ENCODE measurements around the gene ZNF630. TPM values are rescaled to one million over a fixed set of nuclear protein-coding genes. Genes with fewer than 3 reads are reported as not detected.
A peak's percentile ranks its signal among the peaks of the same experiment; 100 is the strongest.

The ZNF630 gene
- total and polyA plus RNA-seq, 9 of the 15 experiments (the other 6 are each of a cell fraction or from before 2014, with no cell fraction given) = 0.06 to 1.1 (median 0.34) TPM

- Histone ChIP-seq H3K79me2 (ENCODE audit: control insufficient read depth, insufficient read depth, low read length) (no peaks in the 10 kb centered on the region), H3K4me1 (replicated peaks in 1 of 2; ENCODE audit: control insufficient read depth in 2 of 2, insufficient read depth in 2 of 2, low read length in 2 of 2) (no peaks in the 10 kb centered on the region), H3K9me3 (replicated peaks; ENCODE audit: control insufficient read depth, insufficient read depth, low read depth, low read length) (no peaks in the 10 kb centered on the region), H3K36me3 (ENCODE audit: control insufficient read depth, insufficient read depth, low read length) (no peaks in the 10 kb centered on the region), H2AFZ (ENCODE audit: low read depth, low read length) (peak overlapping the region; percentile 95), H3K4me2 (ENCODE audit: insufficient read depth, low read length) (peak overlapping the region; percentile 78), H3K9me1 (ENCODE audit: control insufficient read depth, insufficient read depth, low read length) (no peaks in the 10 kb centered on the region), H4K20me1 (replicated peaks; ENCODE audit: control insufficient read depth, insufficient read depth, low read length) (no peaks in the 10 kb centered on the region), H3K9ac (ENCODE audit: insufficient read depth in 1 of 2, low read depth in 2 of 2, low read length in 2 of 2) (peak overlapping the region; percentile 60 to 65; a peak in 3 of 4 replicates), H3K4me3 (peak overlapping the region; percentile 46), H3K27me3 (ENCODE audit: control insufficient read depth in 2 of 2, insufficient read depth in 2 of 2, low read length in 2 of 2) (no peaks in the 10 kb centered on the region), H3K27ac (ENCODE audit: extremely low read depth, low read depth, low read length) (peak overlapping the region; percentile 76; the same call in 2 of the 3 replicates)
- WGBS (ENCODE audit: insufficient coverage, low coverage, missing lambda C conversion rate) = 29% methylated on average over 23 of the region's 30 CpGs
- DNase-seq (ENCODE audit: extremely low read depth in 1 of 4, low spot score in 3 of 4) = peak; percentile 25 to 52 (median 34)
- POLR2A ChIA-PET = interaction anchor here (0.6 kb wide), 1 partner anchor 1716 kb away, joined by 3 read pairs; no protein-coding TSS in a partner anchor
- in situ Hi-C loops (cut with MboI) (loop anchor here (10.0 kb wide), 1 partner anchor 196 kb away; no protein-coding TSS in a partner anchor), intact Hi-C loops (cut with micrococcal nuclease) (no loop called here)
- peak; percentile 78 for ATAC-seq
- no peak for FAIRE-seq
- no TSS peak for BruUV-seq (replicated peaks)
- CTCF ChIA-PET (ENCODE audit: low intra/inter-chr PET ratio) = no interaction called here
- no peak for TF ChIP-seq E2F6 (IDR thresholded peaks at IDR 0.05; ENCODE audit: borderline replicate concordance in 1 of 2, extremely low read depth in 1 of 2, insufficient read depth in 1 of 2, insufficient read length in 1 of 2, low read depth in 1 of 2, low read length in 1 of 2, poor library complexity in 1 of 2, severe bottlenecking in 1 of 2)
- no peak for TF ChIP-seq FUS (optimal IDR thresholded peaks at IDR 0.05; ENCODE audit: low read depth, low read length)
- peak; percentile 61 for TF ChIP-seq TOE1 (IDR thresholded peaks at IDR 0.05; ENCODE audit: borderline replicate concordance)
- no peak for TF ChIP-seq TOE1 (CRISPR knock-in tag; IDR thresholded peaks at IDR 0.05; ENCODE audit: borderline replicate concordance, low read depth)
- no peak for TF ChIP-seq RFX5 (IDR thresholded peaks at IDR 0.05; ENCODE audit: low read depth, low read length)
- peak in 1 of 2 experiments; percentile 99; a peak in 2 of 4 replicates for TF ChIP-seq FOXK2 (conservative IDR thresholded peaks at IDR 0.05 in 1 of 2, IDR thresholded peaks at IDR 0.05 in 1 of 2; ENCODE audit: low read depth in 2 of 2)
- TF ChIP-seq MBD2 (IDR thresholded peaks at IDR 0.05; ENCODE audit: borderline replicate concordance, low read depth) = peak; percentile 71
- TF ChIP-seq, protein P1, sequence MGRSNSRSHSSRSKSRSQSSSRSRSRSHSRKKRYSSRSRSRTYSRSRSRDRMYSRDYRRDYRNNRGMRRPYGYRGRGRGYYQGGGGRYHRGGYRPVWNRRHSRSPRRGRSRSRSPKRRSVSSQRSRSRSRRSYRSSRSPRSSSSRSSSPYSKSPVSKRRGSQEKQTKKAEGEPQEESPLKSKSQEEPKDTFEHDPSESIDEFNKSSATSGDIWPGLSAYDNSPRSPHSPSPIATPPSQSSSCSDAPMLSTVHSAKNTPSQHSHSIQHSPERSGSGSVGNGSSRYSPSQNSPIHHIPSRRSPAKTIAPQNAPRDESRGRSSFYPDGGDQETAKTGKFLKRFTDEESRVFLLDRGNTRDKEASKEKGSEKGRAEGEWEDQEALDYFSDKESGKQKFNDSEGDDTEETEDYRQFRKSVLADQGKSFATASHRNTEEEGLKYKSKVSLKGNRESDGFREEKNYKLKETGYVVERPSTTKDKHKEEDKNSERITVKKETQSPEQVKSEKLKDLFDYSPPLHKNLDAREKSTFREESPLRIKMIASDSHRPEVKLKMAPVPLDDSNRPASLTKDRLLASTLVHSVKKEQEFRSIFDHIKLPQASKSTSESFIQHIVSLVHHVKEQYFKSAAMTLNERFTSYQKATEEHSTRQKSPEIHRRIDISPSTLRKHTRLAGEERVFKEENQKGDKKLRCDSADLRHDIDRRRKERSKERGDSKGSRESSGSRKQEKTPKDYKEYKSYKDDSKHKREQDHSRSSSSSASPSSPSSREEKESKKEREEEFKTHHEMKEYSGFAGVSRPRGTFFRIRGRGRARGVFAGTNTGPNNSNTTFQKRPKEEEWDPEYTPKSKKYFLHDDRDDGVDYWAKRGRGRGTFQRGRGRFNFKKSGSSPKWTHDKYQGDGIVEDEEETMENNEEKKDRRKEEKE (IDR thresholded peaks at IDR 0.05; ENCODE audit: borderline replicate concordance in 1 of 2, control insufficient read depth in 1 of 2, low read depth in 2 of 2, low read length in 1 of 2) = peak in 1 of 2 experiments; percentile 89; a peak in 2 of 4 replicates
- TF ChIP-seq ATF7 (IDR thresholded peaks at IDR 0.05) = peak; percentile 99
- TF ChIP-seq ZBTB33 (CRISPR knock-in tag; IDR thresholded peaks at IDR 0.05) = peak; percentile 38; the same call in 1 of the 2 replicates
- peak; percentile 81 for TF ChIP-seq TCF7L2 (IDR thresholded peaks at IDR 0.05; ENCODE audit: low read depth, low read length)
- TF ChIP-seq JUND (IDR thresholded peaks at IDR 0.05; ENCODE audit: borderline replicate concordance, low read depth, low read length) = peak; percentile 71
- no peak for TF ChIP-seq JUND (tag; IDR thresholded peaks at IDR 0.05; ENCODE audit: borderline replicate concordance, low read depth, low read length)
Measured at GRCh38 chrX:48021026-48021900, 50.2 kb downstream of the ZNF630 start.

Data from K562 (cell line).